DMS79 (cell line): Measurements from ENCODE around the gene CYLC1.

Source experiments
- DNase-seq: peaks from one replicate; lab custom pipeline; 2025; lab: John Stamatoyannopoulos, UW

CYLC1 gene, protein sequence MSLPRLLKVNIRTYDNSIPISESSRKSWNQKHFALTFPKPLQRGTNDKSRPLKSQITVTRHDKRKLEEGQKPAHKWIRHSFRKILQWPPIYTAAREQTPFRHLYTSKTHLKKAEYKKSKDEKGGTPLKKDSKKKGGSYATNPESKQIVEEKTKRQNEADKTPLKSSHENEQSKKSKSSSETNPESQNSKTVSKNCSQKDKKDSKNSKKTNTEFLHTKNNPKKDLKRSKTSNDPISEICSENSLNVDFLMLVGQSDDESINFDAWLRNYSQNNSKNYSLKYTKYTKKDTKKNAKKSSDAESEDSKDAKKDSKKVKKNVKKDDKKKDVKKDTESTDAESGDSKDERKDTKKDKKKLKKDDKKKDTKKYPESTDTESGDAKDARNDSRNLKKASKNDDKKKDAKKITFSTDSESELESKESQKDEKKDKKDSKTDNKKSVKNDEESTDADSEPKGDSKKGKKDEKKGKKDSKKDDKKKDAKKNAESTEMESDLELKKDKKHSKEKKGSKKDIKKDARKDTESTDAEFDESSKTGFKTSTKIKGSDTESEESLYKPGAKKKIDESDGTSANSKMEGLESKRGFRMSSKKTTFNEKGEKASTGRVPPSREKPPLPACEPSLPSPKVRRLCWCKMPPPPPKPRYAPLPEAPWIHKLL

DNA sequence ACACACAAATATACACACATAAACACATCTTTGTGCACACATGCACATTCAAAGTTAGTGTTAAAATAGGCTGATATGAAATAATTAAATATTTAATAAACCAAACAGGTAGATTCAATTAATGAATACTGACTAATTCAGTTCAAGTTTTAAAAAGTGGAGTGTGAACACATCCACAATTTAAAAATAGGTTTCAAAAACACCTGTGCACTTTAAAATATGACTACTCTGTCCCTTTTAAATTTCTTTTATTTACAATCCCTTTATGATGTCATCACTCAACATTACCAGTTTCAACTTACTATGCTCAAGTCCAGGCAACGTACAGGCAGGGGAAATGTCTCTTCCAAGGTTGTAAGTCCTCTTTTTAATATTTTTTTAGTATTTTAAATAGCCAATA is at the start of gene CYLC1:
CYLC1 (plus strand) TSS at position 301 of the 400 bp plus-strand sequence; CDS start at position 338, 37 bp downstream.
- no peak for DNase-seq

DNA sequence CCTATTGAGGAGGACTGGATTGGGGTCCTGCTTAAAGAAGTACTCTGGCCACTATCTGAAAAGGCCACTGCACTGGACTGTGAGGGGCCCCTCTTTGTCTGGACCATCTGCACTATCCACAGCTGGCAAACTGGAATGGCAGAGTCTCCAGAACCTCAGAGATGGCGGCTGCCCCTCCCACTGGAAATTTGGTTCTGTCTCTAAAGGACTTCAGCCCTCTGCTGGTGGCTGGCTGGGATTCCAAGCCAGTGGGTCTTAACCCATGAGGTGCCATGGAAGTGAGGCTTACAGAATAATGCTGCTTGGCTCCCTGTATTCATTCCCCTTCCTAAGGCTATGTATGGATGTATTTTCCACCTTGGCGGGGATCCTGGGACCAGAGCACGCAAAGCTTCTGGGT is 41.6 kb upstream of the CYLC1 start:
- no peak for DNase-seq

GRCh38 chrX:83829874-83830273 is 31.1 kb upstream of the CYLC1 start:
- DNase-seq = no peak

DNA sequence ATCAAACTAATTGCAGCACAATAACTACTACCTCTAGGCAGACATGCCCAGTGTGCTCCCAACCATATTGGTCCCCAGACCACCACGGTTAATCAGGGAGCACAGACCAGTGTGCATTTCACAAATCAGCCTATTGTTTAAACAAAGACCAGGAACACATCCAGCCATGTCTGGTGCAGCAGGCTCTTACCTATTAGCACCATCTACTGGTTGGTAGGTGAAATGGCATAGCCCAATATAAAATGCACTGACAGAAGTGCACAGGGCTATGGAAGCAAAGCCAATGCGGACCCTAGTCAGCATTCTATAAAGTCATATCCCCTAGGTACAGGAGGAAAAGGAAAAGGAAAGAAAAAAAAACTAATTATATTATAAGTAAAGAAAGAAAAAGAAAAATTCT is 15.5 kb upstream of the CYLC1 start:
- no peak for DNase-seq

DNA sequence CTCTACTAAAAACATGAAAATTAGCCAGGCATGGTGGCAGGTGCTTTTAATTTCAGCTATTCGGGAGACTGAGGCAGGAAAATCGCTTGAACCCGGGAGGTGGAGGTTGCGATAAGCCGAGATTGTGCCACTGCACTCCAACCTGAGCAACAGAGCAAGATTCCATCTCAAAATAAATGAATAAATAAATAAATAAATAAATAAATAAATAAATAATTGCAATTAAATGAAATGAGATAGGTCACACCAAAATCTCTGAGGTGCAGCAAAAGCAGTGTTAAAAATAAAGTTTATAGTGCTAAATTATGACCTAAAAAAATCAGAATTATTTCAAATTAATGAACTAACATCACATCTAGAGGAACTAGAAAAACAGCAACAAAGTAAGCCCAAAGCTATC is 13.6 kb upstream of the CYLC1 start:
- no peak for DNase-seq

DNA sequence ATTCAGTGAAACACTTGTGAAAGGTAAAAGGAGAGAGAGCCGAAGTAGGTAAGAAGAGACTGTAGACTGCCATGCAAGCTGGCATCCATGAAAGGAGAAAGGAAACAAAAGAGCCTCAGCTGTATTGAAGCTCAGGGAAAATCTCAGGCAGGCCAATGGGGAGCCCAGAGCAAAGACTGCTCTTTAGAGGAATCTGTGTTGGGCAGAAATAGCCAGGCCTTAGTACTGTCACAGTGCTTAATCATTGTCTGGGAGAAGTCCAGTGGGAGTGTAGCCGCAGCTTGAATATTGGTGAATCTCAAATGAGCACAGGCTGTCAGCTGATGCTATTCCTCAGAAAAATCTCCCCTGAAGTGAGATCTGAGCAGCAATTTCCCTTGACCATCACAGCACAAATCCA is 27.6 kb downstream of the CYLC1 start:
- no peak for DNase-seq

DNA sequence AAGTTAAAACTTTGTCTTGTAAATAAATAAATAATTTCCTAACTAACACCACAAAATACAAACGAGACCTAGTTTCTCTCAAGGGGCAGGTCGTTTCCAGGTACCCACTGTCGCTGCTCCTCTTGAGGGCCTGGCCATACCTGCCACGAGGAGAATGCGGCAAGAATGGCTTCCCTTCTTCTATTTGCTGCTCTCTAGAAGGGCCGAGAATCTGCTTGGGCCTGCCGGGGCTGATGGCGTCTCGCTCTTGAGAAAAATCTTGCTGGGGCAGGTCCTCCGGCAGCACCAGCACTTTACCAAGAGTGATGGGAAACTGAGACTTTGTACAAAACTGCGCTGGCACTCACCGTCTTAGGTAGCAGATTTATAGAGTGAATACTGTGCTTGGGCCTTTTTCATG is 31.5 kb downstream of the CYLC1 start:
- no peak for DNase-seq

GRCh38 chrX:83906921-83907320 is 46.0 kb downstream of the CYLC1 start:
- DNase-seq = no peak

DNA sequence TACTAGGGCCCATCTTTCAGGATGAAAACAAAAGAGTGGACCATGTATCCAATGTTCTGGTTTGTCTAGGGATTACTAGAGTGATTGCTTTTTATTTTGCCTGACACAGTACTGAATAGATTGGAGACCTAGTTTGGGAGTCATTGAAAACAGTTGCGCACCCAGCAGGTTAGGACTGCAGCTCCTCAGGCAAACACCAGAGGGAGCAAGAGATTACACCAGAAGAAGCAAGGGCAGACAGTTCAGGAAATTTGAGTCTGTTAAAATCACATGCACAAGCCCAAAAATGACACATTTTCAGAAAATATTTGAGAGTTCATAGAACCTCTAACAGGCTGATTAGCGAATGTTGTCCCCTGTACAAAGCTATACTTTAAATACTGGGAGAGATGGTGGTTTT is 55.6 kb downstream of the CYLC1 start:
- no peak for DNase-seq

DNA sequence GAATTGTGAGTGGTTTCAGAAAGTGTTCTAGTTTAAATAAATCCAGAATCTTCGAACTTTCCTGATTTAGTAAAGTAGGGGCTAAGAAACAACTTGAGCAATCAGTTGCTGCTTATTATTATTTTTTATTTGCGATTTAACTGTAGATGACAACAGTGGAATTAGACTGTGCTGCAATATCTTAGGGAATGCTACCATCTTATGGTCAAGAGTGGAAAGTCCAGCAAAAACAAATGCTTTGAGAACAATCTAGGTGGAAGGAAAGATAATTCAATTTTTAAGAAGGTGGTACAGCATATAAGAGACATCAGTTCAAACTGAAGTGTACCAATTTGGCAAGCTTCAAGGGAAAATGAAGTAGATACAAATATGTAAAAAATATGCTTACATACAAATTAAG is 73.3 kb downstream of the CYLC1 start:
- DNase-seq = no peak
